Measurements from ENCODE around the gene CCN2. TPM values are rescaled to one million over a fixed set of nuclear protein-coding genes. Genes with fewer than 3 reads are reported as not detected.

The CCN2 gene
- total and polyA plus RNA-seq, 2 of the 8 experiments (the other 6 are each of a cell fraction or from before 2014, with no cell fraction given): 25.0 to 107 TPM

GRCh38 chr6:131950767-131951575 is at the start of gene CCN2 (continued):
- no peak for TF ChIP-seq ATF3 (IDR thresholded peaks at IDR 0.05; ENCODE audit: insufficient read depth, low read depth, low read length)
- TF ChIP-seq TEAD4 (IDR thresholded peaks at IDR 0.05; ENCODE audit: low read depth, low read length): peak; percentile 100
- no peak for TF ChIP-seq KDM5A (IDR thresholded peaks at IDR 0.05; ENCODE audit: low read length)
- TF ChIP-seq EP300 (IDR thresholded peaks at IDR 0.05; ENCODE audit: borderline replicate concordance in 1 of 2, low read depth in 2 of 2, low read length in 2 of 2): peak in 1 of 2 experiments; percentile 88; a peak in 2 of 3 replicates
- no peak for TF ChIP-seq SP2 (IDR thresholded peaks at IDR 0.05; ENCODE audit: low read length)
- TF ChIP-seq SAP30 (IDR thresholded peaks at IDR 0.05; ENCODE audit: insufficient read depth, insufficient replicate concordance, low read length): no peak
- TF ChIP-seq RBBP5 (IDR thresholded peaks at IDR 0.05; ENCODE audit: borderline replicate concordance, low read depth, low read length): peak; percentile 79; the same call in 1 of the 2 replicates
- no peak for TF ChIP-seq BRCA1 (IDR thresholded peaks at IDR 0.05; ENCODE audit: low read depth, low read length)
- TF ChIP-seq SRF (IDR thresholded peaks at IDR 0.05; ENCODE audit: low read depth, low read length): no peak
- TF ChIP-seq, protein P1, sequence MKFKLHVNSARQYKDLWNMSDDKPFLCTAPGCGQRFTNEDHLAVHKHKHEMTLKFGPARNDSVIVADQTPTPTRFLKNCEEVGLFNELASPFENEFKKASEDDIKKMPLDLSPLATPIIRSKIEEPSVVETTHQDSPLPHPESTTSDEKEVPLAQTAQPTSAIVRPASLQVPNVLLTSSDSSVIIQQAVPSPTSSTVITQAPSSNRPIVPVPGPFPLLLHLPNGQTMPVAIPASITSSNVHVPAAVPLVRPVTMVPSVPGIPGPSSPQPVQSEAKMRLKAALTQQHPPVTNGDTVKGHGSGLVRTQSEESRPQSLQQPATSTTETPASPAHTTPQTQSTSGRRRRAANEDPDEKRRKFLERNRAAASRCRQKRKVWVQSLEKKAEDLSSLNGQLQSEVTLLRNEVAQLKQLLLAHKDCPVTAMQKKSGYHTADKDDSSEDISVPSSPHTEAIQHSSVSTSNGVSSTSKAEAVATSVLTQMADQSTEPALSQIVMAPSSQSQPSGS (IDR thresholded peaks at IDR 0.05; ENCODE audit: low read length): peak; percentile 87
- peak; percentile 45 to 60; a peak in 2 of 4 replicates for TF ChIP-seq SIN3A (conservative IDR thresholded peaks at IDR 0.05 in 1 of 2, IDR thresholded peaks at IDR 0.05 in 1 of 2; ENCODE audit: low read depth in 1 of 2, low read length in 2 of 2)
- TF ChIP-seq POLR2A (IDR thresholded peaks at IDR 0.05; ENCODE audit: control extremely low read depth in 1 of 2, low read depth in 2 of 2, low read length in 2 of 2): peak; percentile 95 to 99
- no peak for TF ChIP-seq YY1 (IDR thresholded peaks at IDR 0.05; ENCODE audit: low read depth, low read length)
- TF ChIP-seq ASH2L (IDR thresholded peaks at IDR 0.05; ENCODE audit: low read length): peak; percentile 64
- TF ChIP-seq NANOG (IDR thresholded peaks at IDR 0.05; ENCODE audit: insufficient read depth, low read depth, low read length, poor library complexity, severe bottlenecking): peak; percentile 69
- peak; percentile 98 for TF ChIP-seq TAF7 (optimal IDR thresholded peaks at IDR 0.05; ENCODE audit: borderline replicate concordance, low read depth, low read length)
- TF ChIP-seq SIRT6 (IDR thresholded peaks at IDR 0.05; ENCODE audit: low read length): no peak
- TF ChIP-seq MAX (IDR thresholded peaks at IDR 0.05): 0 out of 2 replicates have a peak, but pooled peaks have one; percentile 48
- no peak for TF ChIP-seq KDM1A (IDR thresholded peaks at IDR 0.05; ENCODE audit: borderline replicate concordance, low read length)
- TF ChIP-seq TCF12 (IDR thresholded peaks at IDR 0.05; ENCODE audit: low read depth, low read length): 0 out of 2 replicates have a peak, but pooled peaks have one; percentile 33
- TF ChIP-seq CBX8 (IDR thresholded peaks at IDR 0.05; ENCODE audit: borderline replicate concordance, low read depth, low read length): no peak
